ENCODE results near the gene ARID4A. TPM values are rescaled to one million over a fixed set of nuclear protein-coding genes. Genes with fewer than 3 reads are reported as not detected.

The ARID4A gene
- total and polyA plus RNA-seq, 2 of the 13 experiments (the other 11 are each of a cell fraction or from before 2014, with no cell fraction given), result 7.2 to 9.7 TPM

DNA sequence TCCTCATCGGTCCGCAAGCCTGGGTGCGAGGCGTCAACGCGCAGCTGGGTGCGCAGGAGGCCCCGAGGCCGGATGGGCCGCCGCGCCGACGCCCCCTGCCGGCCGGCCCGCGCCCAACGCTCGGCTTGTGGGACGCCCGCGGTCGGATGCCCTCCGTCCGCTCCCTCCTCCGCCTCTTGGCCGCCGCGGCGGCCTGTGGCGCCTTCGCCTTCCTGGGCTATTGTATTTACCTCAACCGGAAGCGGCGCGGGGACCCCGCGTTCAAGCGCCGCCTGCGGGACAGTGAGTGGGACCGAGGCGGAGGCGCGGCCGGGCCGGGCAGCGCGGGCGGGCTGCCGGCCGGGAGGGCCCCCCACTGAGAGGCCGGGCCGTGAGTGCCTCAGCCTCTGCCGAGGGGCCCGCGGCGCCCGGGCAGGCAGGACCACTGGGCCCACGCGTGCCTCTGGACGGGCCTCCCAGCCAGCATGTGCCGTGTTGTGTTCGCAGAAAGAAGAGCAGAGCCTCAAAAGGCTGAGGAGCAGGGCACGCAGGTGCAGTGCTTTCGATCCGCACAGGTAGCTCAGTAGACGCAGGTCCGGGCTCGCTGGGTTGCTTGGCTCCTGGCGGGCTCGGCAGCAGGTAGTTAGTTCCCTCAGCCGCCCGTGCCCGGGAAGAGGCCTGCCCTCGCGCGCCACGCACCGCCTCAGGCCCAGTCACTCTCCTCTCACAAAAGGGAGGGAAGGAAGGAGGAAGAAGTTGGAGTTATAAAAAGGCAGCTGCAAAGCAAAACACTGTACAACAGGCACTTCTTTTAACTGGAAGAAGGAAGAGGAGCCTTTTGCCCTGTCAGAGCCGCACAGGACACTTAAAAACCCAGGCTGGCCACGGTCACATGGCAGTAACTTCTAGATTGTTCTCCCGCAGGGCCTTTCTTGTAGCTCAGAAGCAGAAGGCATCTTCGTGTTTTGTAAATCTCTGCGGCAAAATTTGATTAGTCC, 97.7 kb downstream of the ARID4A start, which contains the start of gene TOMM20L (continued):
- no peak for TF ChIP-seq GTF3A (CRISPR knock-in tag; conservative IDR thresholded peaks at IDR 0.05)
- no peak for TF ChIP-seq DPF2 (CRISPR knock-in tag; IDR thresholded peaks at IDR 0.05; ENCODE audit: borderline replicate concordance, low read depth)
- TF ChIP-seq ARNT (IDR thresholded peaks at IDR 0.05), result no peak
- TF ChIP-seq PHF21A (CRISPR knock-in tag; IDR thresholded peaks at IDR 0.05), result no peak; the same call in 1 of the 2 replicates
- peak; percentile 34; the same call in 1 of the 2 replicates for TF ChIP-seq GFI1 (CRISPR knock-in tag; IDR thresholded peaks at IDR 0.05; ENCODE audit: borderline replicate concordance)
- no peak for TF ChIP-seq ZKSCAN1 (IDR thresholded peaks at IDR 0.05; ENCODE audit: low read length)
- no peak for TF ChIP-seq SRSF9 (IDR thresholded peaks at IDR 0.05; ENCODE audit: borderline replicate concordance, insufficient read depth, low read depth, low read length, poor library complexity, severe bottlenecking)
- no peak for TF ChIP-seq IKZF1 (IDR thresholded peaks at IDR 0.05)
- no peak for TF ChIP-seq PLRG1 (conservative IDR thresholded peaks at IDR 0.05)
- TF ChIP-seq PPARG (CRISPR knock-in tag; conservative IDR thresholded peaks at IDR 0.05), result no peak
- TF ChIP-seq FOXA3 (CRISPR knock-in tag; IDR thresholded peaks at IDR 0.05), result no peak; the same call in 1 of the 2 replicates
- TF ChIP-seq ARID5B (CRISPR knock-in tag; IDR thresholded peaks at IDR 0.05), result no peak
- TF ChIP-seq ZNF609 (CRISPR knock-in tag; IDR thresholded peaks at IDR 0.05; ENCODE audit: borderline replicate concordance), result 0 out of 2 replicates have a peak, but pooled peaks have one; percentile 18
- no peak for TF ChIP-seq ZNF253 (CRISPR knock-in tag; IDR thresholded peaks at IDR 0.05; ENCODE audit: borderline replicate concordance)
- TF ChIP-seq ZNF83 (CRISPR knock-in tag; IDR thresholded peaks at IDR 0.05; ENCODE audit: borderline replicate concordance), result no peak
- 0 out of 2 replicates have a peak, but pooled peaks have one; percentile 68 for TF ChIP-seq ZNF784 (CRISPR knock-in tag; IDR thresholded peaks at IDR 0.05; ENCODE audit: borderline replicate concordance)
- peak; percentile 91; the same call in 1 of the 2 replicates for TF ChIP-seq ZNF546 (CRISPR knock-in tag; conservative IDR thresholded peaks at IDR 0.05)
- no peak; the same call in 1 of the 2 replicates for TF ChIP-seq ZIK1 (CRISPR knock-in tag; IDR thresholded peaks at IDR 0.05; ENCODE audit: borderline replicate concordance, low read depth)
- no peak for TF ChIP-seq CBX1 (IDR thresholded peaks at IDR 0.05; ENCODE audit: low read depth)

Measured in HepG2 (cell line).